DMS79 treated with DMSO at 0.1 percent for 48 hours (cell line): ENCODE results near the gene VSTM2L.

ENCODE experiments used
- DNase-seq: peaks from one replicate; lab custom pipeline; 2025; lab: John Stamatoyannopoulos, UW

VSTM2L gene

GRCh38 chr20:37968841-37969401 is 66.0 kb downstream of the VSTM2L start:
- peak; percentile 81 for DNase-seq

DNA sequence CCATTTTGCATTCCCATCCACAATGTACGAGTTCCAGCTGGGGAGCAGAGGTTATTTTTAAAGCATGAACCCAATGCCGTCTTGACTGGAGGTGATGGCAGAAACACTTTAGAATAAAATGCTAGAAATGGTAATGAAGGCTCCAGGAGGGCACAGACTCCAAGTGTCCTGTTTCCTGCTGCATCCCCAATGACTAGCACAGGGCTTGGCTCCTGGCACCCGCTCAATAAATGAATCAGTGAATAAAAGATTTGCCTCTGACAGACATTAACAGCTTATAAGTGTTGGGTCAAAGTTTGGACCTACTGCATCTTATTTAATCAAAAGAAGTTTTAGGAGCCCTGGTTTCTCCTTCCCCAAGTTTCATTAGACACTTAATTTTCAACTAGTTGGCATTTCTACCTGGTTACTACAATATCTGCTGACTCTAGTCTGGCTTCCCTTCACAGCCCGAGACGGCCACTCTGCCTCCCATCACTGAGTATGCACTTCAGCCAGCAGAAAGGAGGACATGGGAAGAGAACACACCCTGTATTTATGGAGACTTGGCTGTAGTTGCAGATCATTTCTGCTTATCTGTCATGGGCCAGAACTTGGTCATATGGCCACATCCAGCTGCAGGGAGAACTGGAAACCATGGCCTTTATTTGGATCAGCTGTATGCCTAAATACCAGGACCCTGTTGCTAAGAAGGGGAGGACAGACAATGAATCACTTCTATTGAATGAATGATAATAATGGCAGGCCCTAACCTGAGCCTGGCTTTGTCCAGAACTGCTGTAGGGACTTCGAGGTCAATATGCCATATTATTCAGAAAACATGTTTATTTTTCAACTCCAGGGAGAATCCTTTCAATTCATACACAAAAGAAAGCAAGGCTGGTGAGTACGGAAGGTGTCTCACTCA is 67.3 kb downstream of the VSTM2L start:
- DNase-seq: no peak

- no peak for DNase-seq
Measured at GRCh38 chr20:37970856-37971245, 67.9 kb downstream of the VSTM2L start.

DNA sequence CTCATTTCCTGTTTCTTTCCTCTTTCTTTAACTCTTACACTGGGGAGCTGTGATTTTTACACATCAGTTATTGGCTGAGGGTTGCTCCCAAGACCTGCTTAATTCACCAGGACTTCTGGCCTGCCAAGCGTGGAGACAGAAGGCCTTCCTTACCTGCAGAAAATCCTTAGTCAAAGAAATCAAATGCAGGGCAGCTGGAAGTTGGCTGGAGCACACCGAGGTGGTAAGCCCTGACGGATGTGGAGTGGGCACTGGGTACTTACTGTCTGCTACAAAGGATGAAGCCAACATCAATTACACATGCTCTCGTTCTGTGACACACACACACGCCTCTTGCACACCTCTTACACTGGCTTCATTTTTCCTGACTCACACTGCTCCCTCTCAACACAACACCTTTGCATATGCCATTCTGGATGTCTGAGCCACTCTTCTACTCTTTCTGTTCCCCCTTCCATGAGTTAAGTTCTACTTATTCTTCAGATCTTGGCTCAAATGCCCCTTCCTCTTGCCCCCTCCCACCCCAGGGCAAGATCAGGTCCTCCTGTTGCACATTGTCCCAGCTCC is 68.7 kb downstream of the VSTM2L start:
- DNase-seq: no peak

- DNase-seq: no peak
Measured at GRCh38 chr20:37972256-37973058, 69.5 kb downstream of the VSTM2L start.

- DNase-seq: no peak
Measured at GRCh38 chr20:37973059-37973910, 70.4 kb downstream of the VSTM2L start.

DNA sequence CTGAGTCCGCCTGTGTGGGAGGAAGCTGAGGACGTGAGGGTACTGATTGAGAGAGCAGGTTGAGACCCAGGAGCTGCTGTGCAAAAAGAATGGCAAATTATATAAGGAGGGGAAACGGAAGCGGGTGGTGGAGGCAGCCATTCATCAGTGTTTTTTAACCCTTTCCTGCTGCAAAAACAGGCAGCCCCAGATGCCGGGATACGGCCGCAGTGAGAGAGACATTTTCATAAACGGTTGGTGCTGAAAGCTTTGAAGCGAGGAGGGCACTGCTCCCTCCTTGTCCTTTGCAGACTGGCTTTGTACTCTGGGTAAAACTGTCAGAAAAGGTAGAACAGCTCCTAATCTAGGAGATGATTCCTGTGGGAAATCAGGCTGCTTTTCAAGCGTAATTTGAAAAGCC is 74.0 kb downstream of the VSTM2L start:
- DNase-seq: no peak

DNA sequence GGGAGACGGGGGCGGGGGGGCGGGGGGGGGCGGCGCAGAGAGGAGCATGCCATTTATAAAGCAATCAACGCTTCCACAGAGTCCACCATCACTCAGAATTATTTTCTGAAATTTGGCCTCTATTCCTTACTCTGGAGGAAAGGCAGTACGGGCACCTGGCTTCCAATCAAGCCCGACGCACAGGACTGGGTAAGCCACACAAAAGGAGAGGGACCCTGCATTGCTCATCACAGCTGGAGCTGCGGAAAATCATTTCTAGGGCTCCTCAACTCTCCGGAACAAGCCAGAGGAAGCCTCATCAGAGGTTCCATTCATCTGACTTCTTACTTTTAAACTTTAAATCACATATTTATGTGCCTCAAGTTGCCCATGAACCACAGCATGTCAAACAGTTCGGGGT is 74.4 kb downstream of the VSTM2L start:
- no peak for DNase-seq

DNA sequence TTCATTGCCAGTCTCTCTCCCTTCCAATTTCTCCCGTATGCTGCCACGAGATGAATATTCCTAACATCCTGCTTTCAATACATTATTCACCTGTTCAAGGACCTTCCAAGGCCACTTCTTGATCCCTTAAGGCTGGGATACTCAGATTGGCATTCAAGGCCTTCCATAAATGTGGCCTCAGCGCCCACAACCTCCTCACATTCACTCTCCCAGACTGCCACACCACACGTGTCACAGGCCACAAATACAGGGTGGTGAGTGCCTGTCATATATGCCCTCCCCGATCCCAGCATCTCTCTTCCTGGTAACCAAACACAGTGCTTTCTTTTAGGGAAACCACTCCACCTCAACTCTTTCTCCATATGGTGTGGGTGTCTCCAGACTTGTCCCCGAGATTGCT is 74.9 kb downstream of the VSTM2L start:
- no peak for DNase-seq

DNA sequence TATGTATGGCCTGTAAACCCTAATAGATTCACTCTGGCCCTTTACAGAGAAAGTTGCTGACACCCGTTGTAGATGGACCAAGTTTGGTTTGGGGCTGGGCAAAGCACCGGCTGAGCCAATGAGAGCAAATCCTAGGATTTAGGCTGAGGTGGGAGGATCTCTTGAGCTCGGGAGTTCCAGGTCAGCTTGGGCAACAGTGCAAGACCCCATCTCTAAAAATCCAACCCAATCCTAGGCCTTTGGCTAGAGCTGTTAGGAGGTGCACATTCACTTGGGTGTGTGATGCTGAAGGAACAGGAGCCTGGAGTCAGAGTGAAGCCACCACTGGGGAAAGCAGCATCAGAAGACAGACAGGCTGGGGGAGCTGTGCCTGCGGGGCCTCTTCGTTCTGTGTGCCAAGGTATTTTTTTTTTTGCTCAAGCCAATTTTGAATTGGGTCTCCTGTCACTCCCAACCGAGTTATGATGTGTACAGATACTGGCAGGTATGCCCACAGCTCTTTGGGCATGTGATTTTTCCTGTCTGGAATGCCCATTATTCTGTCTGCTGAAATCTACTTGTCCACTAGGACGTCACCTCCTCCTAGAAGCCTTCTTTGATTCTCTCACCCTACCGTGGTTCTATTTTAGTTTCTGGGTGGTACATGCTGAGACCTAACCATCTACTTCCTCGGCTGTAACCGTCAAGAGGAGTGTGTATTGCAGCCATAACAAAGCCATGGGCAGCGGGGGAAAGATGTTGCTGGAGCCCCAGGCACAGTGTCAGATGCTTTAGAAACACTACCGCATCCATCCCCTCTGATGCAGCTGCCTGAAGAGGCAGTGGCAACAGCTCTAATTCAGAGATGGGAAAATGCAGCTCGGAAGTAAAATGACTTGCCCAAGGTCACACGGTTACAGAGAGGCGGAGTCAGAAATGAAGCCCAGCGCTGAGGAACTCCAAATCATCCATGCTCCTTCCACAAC is 76.4 kb downstream of the VSTM2L start:
- no peak for DNase-seq

DNA sequence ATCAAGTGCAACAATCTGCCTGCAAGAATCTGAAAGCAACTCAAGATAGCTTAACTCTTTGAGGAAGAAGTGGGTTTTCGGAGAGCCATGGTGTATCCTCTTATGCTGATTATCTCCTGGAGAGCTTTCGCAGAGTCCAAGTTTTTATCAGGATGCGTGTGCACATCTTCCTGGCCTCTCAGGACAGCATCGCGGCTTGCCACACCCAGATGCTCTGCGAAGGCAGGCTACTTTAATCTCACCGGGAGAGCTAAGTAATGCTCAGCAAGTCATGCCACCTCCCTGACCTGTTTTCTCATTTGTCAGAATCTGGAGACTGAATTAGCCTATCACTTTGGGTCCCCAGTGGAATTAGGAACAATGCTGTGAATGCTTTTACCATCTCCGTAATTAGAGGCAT is 77.5 kb downstream of the VSTM2L start:
- no peak for DNase-seq

DNA sequence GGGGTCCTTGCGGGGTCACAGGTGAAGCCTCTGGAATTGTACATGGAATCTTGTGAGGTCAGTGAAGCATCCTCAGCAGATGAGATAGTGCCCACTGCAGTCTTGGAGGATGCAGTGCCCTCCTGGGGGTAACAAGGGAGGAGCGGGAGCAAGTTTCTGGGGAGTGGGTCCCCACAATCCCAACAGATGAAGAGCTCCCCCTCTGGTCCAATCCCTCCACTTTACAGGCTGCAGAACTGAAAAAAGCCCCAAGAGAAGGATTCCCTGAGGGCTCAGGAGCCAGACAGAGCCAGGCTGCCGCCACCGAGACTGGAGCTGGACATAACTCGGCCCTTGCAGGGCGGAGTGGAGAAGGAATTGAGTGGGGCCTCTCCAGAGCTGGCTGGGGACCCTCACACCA is 77.9 kb downstream of the VSTM2L start:
- DNase-seq: no peak

GRCh38 chr20:37981568-37981967 is 78.6 kb downstream of the VSTM2L start:
- no peak for DNase-seq

DNA sequence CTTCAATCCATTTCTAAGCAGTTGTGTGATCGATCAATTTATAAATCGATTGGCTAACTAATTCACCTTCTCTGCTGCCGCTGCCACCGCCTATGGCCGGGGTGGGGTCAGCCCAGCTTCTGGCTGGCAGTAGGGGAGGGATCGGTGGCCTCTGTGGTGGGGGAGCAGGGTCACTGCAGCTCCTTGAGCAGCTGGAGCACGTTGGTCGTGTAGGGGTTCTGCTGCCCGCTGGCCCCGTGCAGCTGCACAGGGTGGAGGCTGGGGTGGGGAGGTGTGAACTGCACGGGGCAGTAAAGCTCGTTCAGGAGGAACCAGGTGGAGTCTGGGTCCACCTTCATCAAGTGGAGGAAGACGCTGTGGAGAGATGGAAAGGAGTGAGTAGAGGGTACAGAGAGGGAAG is 80.4 kb downstream of the VSTM2L start:
- DNase-seq: no peak

GRCh38 chr20:37984018-37984785 is 81.3 kb downstream of the VSTM2L start:
- peak; percentile 61 for DNase-seq

- DNase-seq: no peak
Measured at GRCh38 chr20:37986044-37986858, 83.3 kb downstream of the VSTM2L start.

- no peak for DNase-seq
Measured at GRCh38 chr20:37986873-37987601, 84.1 kb downstream of the VSTM2L start.
